Right lung (tissue), 5 donors: ENCODE measurements around the gene CYP2J2. TPM values are rescaled to one million over a fixed set of nuclear protein-coding genes. Genes with fewer than 3 reads are reported as not detected.
"Not testable (repeated sequence)": the region's sequence is repeated elsewhere in the genome, so short reads cannot be mapped to it uniquely, and the experiment has no call there.

Experiments used
- DNase-seq, 2 donors: peaks; one replicate each; pipeline ENCODE4 v3.0.0-alpha.2; 2013
- polyA plus RNA-seq, 5 donors: library from polyadenylated mRNA; unstranded; fragments of 120-200 nt; gene quantifications; one replicate each; pipeline versions ENCODE4 v1.2.1 to v1.2.3, GENCODE V29; 2013; ENCODE audit warnings: inconsistent platforms in 1 of 5, low replicate concordance in 1 of 5; ENCODE audit not compliant: insufficient read length in 5 of 5, insufficient read depth in 1 of 5

Gene CYP2J2
- polyA plus RNA-seq, 5 donors: 1.8 to 4.1 (median 2.6) TPM

DNA sequence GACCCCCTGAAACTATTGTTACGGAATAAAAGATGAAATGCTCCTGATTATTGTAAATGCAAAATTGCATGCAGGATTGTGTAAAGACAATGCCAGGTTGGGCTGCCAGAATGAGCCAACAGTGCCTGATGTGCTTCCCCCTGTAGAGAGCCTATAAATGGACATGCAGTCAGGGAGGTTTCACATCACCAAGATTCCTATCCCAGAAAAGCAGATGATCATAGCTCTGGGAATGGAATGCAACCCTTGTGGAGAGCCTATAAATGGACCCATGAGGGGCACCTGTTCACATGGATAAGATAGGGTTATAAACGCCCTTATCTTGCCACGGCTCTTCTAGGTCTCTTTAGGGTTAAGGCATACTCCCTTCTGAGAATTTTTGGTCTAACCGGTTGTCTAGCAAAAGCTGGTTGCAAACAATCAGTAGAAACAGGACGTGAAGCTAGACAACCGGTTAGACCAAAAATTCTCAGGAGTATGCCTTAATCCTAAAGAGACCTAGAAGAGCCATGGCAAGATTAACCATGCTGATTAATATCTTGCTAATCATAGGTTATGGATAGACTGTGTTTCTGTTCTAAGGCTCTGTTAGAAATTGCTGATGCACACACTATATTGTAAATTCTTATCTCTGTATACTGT is 5.2 kb downstream of the CYP2J2 start:
- DNase-seq: not testable (repeated sequence)

- DNase-seq: no peak
These were observed 6.8 kb downstream of the CYP2J2 start for GRCh38 chr1:59919746-59920145.

- no peak for DNase-seq
These were observed 8.8 kb downstream of the CYP2J2 start for GRCh38 chr1:59917785-59918180.

DNA sequence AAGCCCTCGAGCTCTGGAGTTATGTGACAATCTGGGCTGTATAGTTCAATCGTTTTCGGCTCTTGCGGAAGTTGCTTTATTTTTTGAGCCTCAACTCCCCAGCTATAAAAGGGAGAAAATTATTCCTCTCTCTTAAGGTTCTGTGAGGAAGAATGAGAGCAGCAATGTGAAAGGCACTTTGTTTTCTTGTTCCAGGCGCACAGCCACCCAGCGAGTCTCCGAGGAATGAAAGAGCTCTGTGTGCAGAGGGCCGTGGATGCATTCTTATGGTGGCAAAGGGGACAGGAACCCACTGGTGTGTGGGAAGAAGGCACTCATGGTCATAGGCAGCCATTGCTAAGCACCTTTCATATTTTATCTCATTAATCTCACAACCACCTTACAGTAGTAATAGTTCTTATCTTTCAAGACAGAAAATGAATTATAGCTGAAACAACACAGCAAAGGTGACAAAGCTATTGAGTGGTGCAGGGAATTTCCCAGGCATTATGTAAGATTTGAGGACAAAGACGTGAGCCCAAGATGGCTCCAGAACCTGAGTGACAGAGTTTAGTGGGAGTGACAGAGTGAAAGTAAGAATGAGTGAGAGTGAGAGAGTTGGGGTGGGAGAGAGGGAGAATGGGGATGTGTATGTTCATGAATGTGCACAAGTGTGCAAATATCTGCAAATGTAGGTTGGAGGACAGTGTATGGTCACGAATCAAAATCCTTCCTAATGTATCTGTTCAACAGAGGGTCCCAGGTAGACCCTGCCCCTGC is 9.4 kb downstream of the CYP2J2 start:
- no peak for DNase-seq

GRCh38 chr1:59915516-59915915 is 11.1 kb downstream of the CYP2J2 start:
- DNase-seq: no peak

DNA sequence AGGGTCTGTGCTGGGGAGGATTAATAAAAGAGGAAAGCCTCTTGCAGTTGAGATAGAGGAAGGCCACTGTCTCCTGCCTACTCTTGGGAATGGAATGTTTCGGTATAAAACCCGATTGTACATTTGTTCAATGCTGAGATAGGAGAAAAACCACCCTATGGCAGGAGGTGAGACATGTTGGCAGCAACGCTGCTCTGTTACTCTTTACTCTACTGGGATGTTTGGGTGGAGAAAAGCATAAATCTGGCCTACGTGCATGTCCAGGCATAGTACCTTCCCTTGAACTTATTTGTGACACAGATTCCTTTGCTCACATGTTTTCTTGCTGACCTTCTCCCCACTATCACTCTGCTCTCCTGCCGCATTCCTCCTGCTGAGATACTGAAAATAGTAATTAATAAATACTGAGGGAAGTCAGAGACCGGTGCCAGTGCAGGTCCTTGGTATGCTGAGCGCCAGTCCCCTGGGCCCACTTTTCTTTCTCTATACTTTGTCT is 11.7 kb downstream of the CYP2J2 start:
- DNase-seq: not testable (repeated sequence)

- no peak for DNase-seq
These were observed 17.9 kb downstream of the CYP2J2 start for GRCh38 chr1:59908682-59909081.

GRCh38 chr1:59908084-59908483 is 18.5 kb downstream of the CYP2J2 start:
- no peak for DNase-seq

DNA sequence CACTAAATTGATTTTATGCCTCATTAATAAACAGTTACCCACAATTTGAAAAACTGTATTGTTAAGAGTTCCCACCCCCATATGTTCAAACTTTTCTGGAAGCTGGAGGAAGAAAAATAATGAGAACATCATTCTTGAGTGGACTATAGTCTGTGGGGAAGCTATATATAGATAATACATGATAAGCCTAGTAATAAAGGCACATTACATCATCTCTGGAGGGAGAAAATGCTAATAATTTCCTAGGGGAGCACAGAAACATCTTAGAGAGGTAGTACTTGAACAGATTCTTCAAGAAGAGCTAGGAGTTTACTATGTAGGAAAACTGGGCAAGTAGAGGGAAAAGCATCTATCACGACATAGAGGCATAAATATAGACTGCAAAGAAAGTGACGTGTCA is 19.6 kb downstream of the CYP2J2 start:
- no peak for DNase-seq

DNA sequence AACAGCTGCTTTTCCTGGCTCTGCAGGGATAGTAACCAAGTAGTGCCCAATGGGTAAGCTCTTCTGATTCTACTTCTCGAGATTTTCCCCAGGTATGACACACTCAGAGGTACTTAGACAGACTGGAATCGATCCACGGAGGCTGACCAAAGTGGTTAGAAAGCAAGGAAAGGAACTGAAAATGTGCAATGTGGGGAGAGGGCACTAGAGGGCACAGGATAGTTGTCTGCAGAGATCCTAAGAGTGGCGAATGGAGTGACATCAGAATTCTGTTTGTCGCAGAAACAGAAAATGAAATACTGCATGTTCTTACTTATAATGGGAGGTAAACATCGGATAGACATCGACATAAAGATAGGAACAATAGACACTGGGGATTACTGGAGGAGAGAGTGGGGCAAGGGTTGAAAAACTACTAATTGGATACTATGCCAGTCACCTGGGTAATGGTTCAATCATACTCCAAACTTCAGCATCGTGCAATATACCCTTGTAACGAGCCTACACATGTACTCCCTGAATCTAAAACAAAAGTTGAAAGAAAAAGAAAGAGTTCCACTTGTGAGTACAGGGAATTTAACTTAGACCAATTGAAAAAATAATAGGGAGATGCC is 23.3 kb downstream of the CYP2J2 start:
- no peak for DNase-seq

GRCh38 chr1:59901770-59902388 is 24.7 kb downstream of the CYP2J2 start:
- DNase-seq: no peak

- DNase-seq: no peak
These were observed 25.9 kb downstream of the CYP2J2 start for GRCh38 chr1:59900640-59901039.

DNA sequence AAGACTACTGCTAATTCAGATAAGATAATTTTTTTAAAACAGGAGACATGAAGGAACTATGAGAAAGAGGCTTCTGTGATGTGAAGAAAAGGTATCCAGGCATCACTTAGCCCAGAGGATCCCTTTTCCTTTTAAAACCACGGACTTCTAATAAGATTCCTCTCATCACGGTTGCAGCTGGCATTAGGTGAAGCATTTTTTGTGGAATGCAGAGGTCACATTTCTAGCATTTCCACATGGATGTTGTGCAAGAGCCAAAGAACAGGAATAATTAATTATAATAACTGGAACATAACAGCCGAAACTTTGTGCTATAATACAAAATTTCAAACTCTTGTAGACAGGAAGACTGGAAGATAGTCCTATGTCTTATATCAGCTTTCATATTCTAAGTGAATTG is 27.6 kb downstream of the CYP2J2 start:
- no peak for DNase-seq

DNA sequence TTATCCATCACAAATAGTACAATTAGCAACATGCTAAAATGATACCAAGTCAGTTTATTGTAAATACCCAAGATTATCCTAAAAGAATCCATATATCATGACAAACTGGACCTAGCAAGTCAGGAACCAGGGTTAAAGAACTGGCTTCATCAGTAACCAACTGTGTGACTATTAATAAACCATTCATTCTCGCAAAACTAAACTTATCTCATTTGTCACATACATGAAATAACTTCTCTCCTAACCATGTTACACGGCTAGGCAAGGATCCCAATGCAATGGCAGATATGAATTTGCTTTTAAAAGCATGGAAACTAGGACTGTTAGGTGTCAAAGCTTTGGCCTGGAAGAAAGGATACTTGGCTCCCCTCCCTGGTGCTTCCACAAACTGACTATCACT is 29.4 kb downstream of the CYP2J2 start:
- no peak for DNase-seq

DNA sequence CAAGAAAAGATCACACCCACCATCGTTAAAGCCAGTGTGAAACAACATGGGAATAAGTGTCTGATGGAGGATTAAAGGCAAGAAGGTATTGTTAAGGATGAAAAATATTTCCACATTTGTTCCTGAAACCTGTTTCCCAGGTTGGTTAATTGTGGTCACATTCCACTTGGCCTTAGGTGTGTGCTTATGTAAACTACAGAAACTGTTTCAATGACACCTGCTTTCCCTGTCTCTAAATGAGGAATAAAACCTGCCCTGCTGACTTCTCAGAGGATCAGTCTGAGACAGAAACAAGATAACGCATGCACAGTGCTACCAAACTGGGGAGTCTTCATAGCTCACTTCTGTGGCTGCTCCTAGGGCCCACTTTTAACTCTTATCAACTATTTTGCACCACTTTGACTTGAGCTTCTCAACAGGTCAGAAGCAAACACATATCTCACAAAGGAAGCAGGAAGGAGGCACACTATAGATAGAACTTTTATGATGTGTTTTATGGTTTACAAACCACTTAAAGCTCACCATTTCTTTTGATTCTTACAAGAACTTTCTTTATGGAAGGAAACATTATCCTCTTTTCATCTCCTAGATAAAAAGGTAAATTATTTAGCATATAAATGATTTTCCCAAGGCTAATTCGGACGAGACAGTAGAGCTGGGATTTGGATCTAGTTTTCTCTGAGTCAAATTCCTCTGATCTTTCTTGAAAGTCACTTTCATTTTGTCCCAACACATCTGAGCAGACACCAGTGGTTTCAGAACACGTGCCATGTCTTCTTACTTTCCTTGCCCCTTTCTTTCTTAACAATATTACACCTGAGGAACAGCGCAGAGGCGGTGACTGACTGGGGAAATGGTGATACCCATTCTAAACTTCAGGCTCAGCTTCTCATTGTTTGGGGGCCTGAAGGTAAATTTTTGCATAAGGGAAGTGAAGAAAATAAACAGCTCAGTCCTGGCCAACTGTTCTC is 33.4 kb downstream of the CYP2J2 start:
- peak; percentile 32 to 37 for DNase-seq

DNA sequence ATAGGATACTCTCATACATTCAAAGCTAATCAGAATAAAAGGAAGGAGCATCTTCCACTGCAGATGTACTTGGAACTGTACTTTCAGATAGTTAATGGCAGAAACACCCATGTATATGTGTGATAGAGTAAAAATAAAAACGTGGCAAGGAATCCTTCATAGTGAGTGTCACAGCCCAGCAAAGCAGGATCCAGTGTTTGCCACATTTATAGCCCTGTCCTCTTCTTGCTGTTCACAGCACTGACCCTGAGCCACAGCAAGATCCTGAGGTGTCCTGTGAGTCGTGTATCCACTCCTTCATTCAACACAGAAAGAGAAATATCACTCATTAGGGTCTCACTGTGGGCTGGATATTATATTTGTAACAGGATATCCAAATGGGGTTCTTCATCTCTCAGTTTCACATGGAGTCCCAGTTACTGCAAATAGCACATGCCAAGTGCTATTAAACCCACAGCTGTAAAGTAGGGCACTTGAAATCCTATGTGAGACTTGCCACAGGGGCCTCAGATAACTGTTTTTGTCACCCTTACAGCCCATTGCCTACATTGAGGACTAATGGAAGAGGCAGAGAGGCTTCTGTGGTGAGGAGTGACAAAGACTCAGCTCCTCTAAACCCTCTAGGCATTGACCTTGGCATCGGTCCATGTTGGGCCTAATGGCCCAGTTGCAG is 41.3 kb downstream of the CYP2J2 start:
- DNase-seq: no peak

GRCh38 chr1:59880735-59881134 is 45.8 kb downstream of the CYP2J2 start:
- peak in 1 of 2 donors; percentile 23 for DNase-seq

GRCh38 chr1:59879996-59880505 is 46.5 kb downstream of the CYP2J2 start:
- DNase-seq: no peak

- peak; percentile 44 to 56 for DNase-seq
These were observed 47.0 kb downstream of the CYP2J2 start for GRCh38 chr1:59879574-59879973.

GRCh38 chr1:59878370-59878769 is 48.2 kb downstream of the CYP2J2 start:
- DNase-seq: no peak
